ENCODE results near the gene UROD. TPM values are rescaled to one million over a fixed set of nuclear protein-coding genes. Genes with fewer than 3 reads are reported as not detected.
"Not testable (repeated sequence)": the region's sequence is repeated elsewhere in the genome, so short reads cannot be mapped to it uniquely, and the experiment has no call there.

The UROD gene
- total and polyA plus RNA-seq, 2 experiments from 2014 or later, result 82.4 to 108 TPM

- ATAC-seq, result no peak
- Mint-ChIP-seq H3K9me3 (no peaks in the 10 kb centered on the region), H3K4me3 (no peak overlapping the region), H3K27ac (no peak overlapping the region), H3K36me3 (ENCODE audit: low read depth) (no peaks in the 10 kb centered on the region), H3K27me3 (ENCODE audit: insufficient read depth, low read depth, poor library complexity) (peaks cover 3% of the 10 kb centered on the region), H3K4me1 (peaks cover 9% of the 10 kb centered on the region; the same call in 2 of the 3 replicates)
- H3K9me2 ChIP-seq (ENCODE audit: insufficient read depth), result no peaks in the 10 kb centered on the region
- no peak overlapping the region for H3K27ac ChIP-seq (ENCODE audit: low read depth)
- H2AFZ ChIP-seq, result no peak overlapping the region
- no peak for TF ChIP-seq ZNF114 (CRISPR knock-in tag; IDR thresholded peaks at IDR 0.05)
- TF ChIP-seq JUNB (IDR thresholded peaks at IDR 0.05; ENCODE audit: unreplicated experiment), result no peak
- no peak for TF ChIP-seq ETS1 (IDR thresholded peaks at IDR 0.05)
- no peak for TF ChIP-seq NANOG (IDR thresholded peaks at IDR 0.05; ENCODE audit: borderline replicate concordance)
- no peak for TF ChIP-seq ZNF462 (CRISPR knock-in tag; IDR thresholded peaks at IDR 0.05)
- TF ChIP-seq REST (IDR thresholded peaks at IDR 0.05; ENCODE audit: unreplicated experiment), result no peak
- no peak for TF ChIP-seq ZNF331 (CRISPR knock-in tag; IDR thresholded peaks at IDR 0.05; ENCODE audit: low read depth)
- TF ChIP-seq CREB1 (CRISPR knock-in tag; IDR thresholded peaks at IDR 0.05; ENCODE audit: low read depth), result no peak
- no peak for TF ChIP-seq POLR2AphosphoS5 (IDR thresholded peaks at IDR 0.05; ENCODE audit: low read depth)
- TF ChIP-seq CTCF (conservative IDR thresholded peaks at IDR 0.05; ENCODE audit: low read depth in 2 of 2), result no peak
- no peak for DNase-seq (ENCODE audit: low spot score)
- H4K20me1 ChIP-seq (replicated peaks; ENCODE audit: insufficient read depth), result no peaks in the 10 kb centered on the region
- H3K4me1 ChIP-seq (ENCODE audit: insufficient read depth), result no peaks in the 10 kb centered on the region
- no peak overlapping the region for H3K4me2 ChIP-seq
- no peaks in the 10 kb centered on the region for H3F3A ChIP-seq (replicated peaks; ENCODE audit: low read depth)
- H3K27me3 ChIP-seq (ENCODE audit: insufficient read depth), result no peaks in the 10 kb centered on the region
- H3K79me2 ChIP-seq (replicated peaks; ENCODE audit: insufficient read depth), result no peaks in the 10 kb centered on the region
- no peaks in the 10 kb centered on the region for H3K36me3 ChIP-seq (ENCODE audit: insufficient read depth)
- H3K4me3 ChIP-seq, result no peak overlapping the region
Observed at GRCh38 chr1:45059829-45060228, 47.8 kb downstream of the UROD start.

GRCh38 chr1:45062463-45062862 lies 50.4 kb downstream of the UROD start:
- not testable (repeated sequence) for H3K9me2 ChIP-seq (ENCODE audit: insufficient read depth); H3F3A ChIP-seq (replicated peaks; ENCODE audit: low read depth); H3K79me2 ChIP-seq (replicated peaks; ENCODE audit: insufficient read depth); H3K27me3 Mint-ChIP-seq (ENCODE audit: insufficient read depth, low read depth, poor library complexity); H3K9me3 Mint-ChIP-seq; ATAC-seq; H3K4me2 ChIP-seq; H3K4me3 ChIP-seq; H3K4me1 ChIP-seq (ENCODE audit: insufficient read depth); H3K4me3 Mint-ChIP-seq; H3K36me3 ChIP-seq (ENCODE audit: insufficient read depth); H2AFZ ChIP-seq; DNase-seq (ENCODE audit: low spot score); H3K27ac Mint-ChIP-seq; H3K27me3 ChIP-seq (ENCODE audit: insufficient read depth); H3K4me1 Mint-ChIP-seq; H3K27ac ChIP-seq (ENCODE audit: low read depth); H3K36me3 Mint-ChIP-seq (ENCODE audit: low read depth); H4K20me1 ChIP-seq (replicated peaks; ENCODE audit: insufficient read depth)

All from GM23338 (cell line).